GM21529 (cell line): ENCODE data around the gene PKN3.

Source experiments
- ATAC-seq: cut with Tn5 transposase; IDR thresholded peaks from one replicate; pipeline ENCODE4 v1.9.1; 2021; ENCODE audit not compliant: unreplicated experiment

The PKN3 gene

GRCh38 chr9:128715436-128715750 lies 13.1 kb downstream of the PKN3 start:
- no peak for ATAC-seq

GRCh38 chr9:128716581-128717254 lies 14.4 kb downstream of the PKN3 start:
- no peak for ATAC-seq

- ATAC-seq = no peak
Measured at GRCh38 chr9:128718047-128718446, 15.7 kb downstream of the PKN3 start.

- ATAC-seq = no peak
Measured at GRCh38 chr9:128718475-128718874, 16.2 kb downstream of the PKN3 start.

- ATAC-seq = no peak
Measured at GRCh38 chr9:128719919-128720605, 17.8 kb downstream of the PKN3 start.

- ATAC-seq = no peak
Measured at GRCh38 chr9:128720841-128721486, 18.7 kb downstream of the PKN3 start.

GRCh38 chr9:128721487-128722010 lies 19.2 kb downstream of the PKN3 start:
- no peak for ATAC-seq

GRCh38 chr9:128722380-128723351 lies 20.4 kb downstream of the PKN3 start:
- no peak for ATAC-seq

- no peak for ATAC-seq
Measured at GRCh38 chr9:128723352-128723865, 21.1 kb downstream of the PKN3 start.

GRCh38 chr9:128723866-128724743 lies 21.8 kb downstream of the PKN3 start, which contains the start of gene ZDHHC12:
TSS of gene ZDHHC12 (minus strand) at chr9:128724127. CDS start at chr9:128724093, 34 bp downstream.
- peak; percentile 95 for ATAC-seq

- ATAC-seq = peak; percentile 17
Measured at GRCh38 chr9:128724744-128725211, 22.5 kb downstream of the PKN3 start.

GRCh38 chr9:128727640-128728248 lies 25.4 kb downstream of the PKN3 start:
- no peak for ATAC-seq

- ATAC-seq = no peak
Measured at GRCh38 chr9:128728298-128728697, 26.0 kb downstream of the PKN3 start.

- no peak for ATAC-seq
Measured at GRCh38 chr9:128729302-128729701, 27.0 kb downstream of the PKN3 start.

GRCh38 chr9:128729766-128730517 lies 27.6 kb downstream of the PKN3 start:
- no peak for ATAC-seq

- no peak for ATAC-seq
Measured at GRCh38 chr9:128731093-128731492, 28.8 kb downstream of the PKN3 start.

- no peak for ATAC-seq
Measured at GRCh38 chr9:128731691-128732090, 29.4 kb downstream of the PKN3 start.

- ATAC-seq = no peak
Measured at GRCh38 chr9:128732576-128732975, 30.3 kb downstream of the PKN3 start.
